Measurements from ENCODE around the gene CKS1B. TPM values are rescaled to one million over a fixed set of nuclear protein-coding genes. Genes with fewer than 3 reads are reported as not detected.

CKS1B gene
- total and polyA plus RNA-seq, 9 of the 15 experiments (the other 6 are each of a cell fraction or from before 2014, with no cell fraction given) = 215 to 1,103 (median 460) TPM

GRCh38 chr1:154974102-154974807 lies at the start of gene CKS1B (continued):
- TF ChIP-seq ARID4B (CRISPR knock-in tag; IDR thresholded peaks at IDR 0.05) (peak; percentile 94), CBX3 (IDR thresholded peaks at IDR 0.05; ENCODE audit: borderline replicate concordance in 1 of 2, low read length in 2 of 2) (no peak; a peak in 2 of 3 replicates), ATF4 (CRISPR knock-in tag; IDR thresholded peaks at IDR 0.05) (peak; percentile 24; the same call in 1 of the 2 replicates), RBM39 (optimal IDR thresholded peaks at IDR 0.05; ENCODE audit: low read depth, low read length) (no peak), ZNF324 (CRISPR knock-in tag; IDR thresholded peaks at IDR 0.05) (no peak), KDM5B (IDR thresholded peaks at IDR 0.05; ENCODE audit: insufficient replicate concordance, low read depth, low read length) (peak; percentile 69), TAF1 (IDR thresholded peaks at IDR 0.05; ENCODE audit: control insufficient read depth, extremely low read depth, insufficient read depth, low read length, severe bottlenecking) (peak; percentile 27), ZNF436 (CRISPR knock-in tag; IDR thresholded peaks at IDR 0.05) (0 out of 2 replicates have a peak, but pooled peaks have one; percentile 40), POU5F1 (IDR thresholded peaks at IDR 0.05; ENCODE audit: borderline replicate concordance, low read depth, low read length, partially characterized antibody) (no peak), KLF13 (tag; IDR thresholded peaks at IDR 0.05; ENCODE audit: borderline replicate concordance, low read depth) (no peak; the same call in 1 of the 2 replicates), WHSC1 (IDR thresholded peaks at IDR 0.05; ENCODE audit: low read length) (no peak), ZNF76 (CRISPR knock-in tag; IDR thresholded peaks at IDR 0.05; ENCODE audit: borderline replicate concordance) (no peak), ETS1 (conservative IDR thresholded peaks at IDR 0.05; ENCODE audit: control insufficient read depth, low read depth, low read length) (0 out of 2 replicates have a peak, but pooled peaks have one; percentile 60), ZNF696 (CRISPR knock-in tag; conservative IDR thresholded peaks at IDR 0.05) (no peak), CBFB (CRISPR knock-in tag; IDR thresholded peaks at IDR 0.05) (no peak), BRD9 (IDR thresholded peaks at IDR 0.05; ENCODE audit: low read depth, partially characterized antibody) (no peak), TRIM24 (IDR thresholded peaks at IDR 0.05) (0 out of 4 replicates have a peak, but pooled peaks of 1 of the 2 experiments have one; percentile 6), TBP (optimal IDR thresholded peaks at IDR 0.05; ENCODE audit: low read depth, low read length) (peak; percentile 18), TEAD1 (CRISPR knock-in tag; IDR thresholded peaks at IDR 0.05) (peak in 1 of 2 experiments; percentile 74; a peak in 1 of 4 replicates)
